Measurements from ENCODE around the gene CLTRN.

GRCh38 chrX:15702488-15703371 lies 38.1 kb upstream of the CLTRN start:
- no peak for TF ChIP-seq GATA2 (IDR thresholded peaks at IDR 0.05; ENCODE audit: low read depth, low read length)
- TF ChIP-seq GATA3 (IDR thresholded peaks at IDR 0.05; ENCODE audit: low read depth, low read length) = no peak

All from SH-SY5Y (cell line).